ENCODE measurements around the gene ASB9.

DNA sequence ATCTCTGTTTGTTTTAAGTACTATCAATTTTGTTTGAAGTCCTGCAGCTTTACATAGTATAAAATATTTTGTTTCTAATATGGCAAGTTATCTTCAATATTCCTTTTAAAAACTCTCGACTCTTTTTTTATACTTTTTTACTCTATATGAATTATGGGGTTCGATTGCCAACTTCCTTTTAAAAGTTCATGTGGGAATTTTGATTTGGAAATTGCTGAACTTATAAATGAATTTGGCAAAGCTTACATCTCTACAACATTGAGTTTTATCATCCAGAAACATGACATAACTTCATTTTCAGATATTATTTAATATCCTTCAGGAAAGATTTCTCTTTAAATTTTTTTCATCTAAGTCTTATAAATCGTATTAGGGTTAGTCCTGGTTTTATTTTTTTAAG lies 60.8 kb downstream of the ASB9 start:
- TF ChIP-seq SIN3A (IDR thresholded peaks at IDR 0.05; ENCODE audit: borderline replicate concordance, insufficient read depth, low read length) (no peak), POLR2AphosphoS5 (IDR thresholded peaks at IDR 0.05; ENCODE audit: low read depth, low read length) (no peak), TAF1 (IDR thresholded peaks at IDR 0.05; ENCODE audit: borderline replicate concordance, insufficient read depth, low read length) (no peak)
- TF ChIP-seq, protein P1, sequence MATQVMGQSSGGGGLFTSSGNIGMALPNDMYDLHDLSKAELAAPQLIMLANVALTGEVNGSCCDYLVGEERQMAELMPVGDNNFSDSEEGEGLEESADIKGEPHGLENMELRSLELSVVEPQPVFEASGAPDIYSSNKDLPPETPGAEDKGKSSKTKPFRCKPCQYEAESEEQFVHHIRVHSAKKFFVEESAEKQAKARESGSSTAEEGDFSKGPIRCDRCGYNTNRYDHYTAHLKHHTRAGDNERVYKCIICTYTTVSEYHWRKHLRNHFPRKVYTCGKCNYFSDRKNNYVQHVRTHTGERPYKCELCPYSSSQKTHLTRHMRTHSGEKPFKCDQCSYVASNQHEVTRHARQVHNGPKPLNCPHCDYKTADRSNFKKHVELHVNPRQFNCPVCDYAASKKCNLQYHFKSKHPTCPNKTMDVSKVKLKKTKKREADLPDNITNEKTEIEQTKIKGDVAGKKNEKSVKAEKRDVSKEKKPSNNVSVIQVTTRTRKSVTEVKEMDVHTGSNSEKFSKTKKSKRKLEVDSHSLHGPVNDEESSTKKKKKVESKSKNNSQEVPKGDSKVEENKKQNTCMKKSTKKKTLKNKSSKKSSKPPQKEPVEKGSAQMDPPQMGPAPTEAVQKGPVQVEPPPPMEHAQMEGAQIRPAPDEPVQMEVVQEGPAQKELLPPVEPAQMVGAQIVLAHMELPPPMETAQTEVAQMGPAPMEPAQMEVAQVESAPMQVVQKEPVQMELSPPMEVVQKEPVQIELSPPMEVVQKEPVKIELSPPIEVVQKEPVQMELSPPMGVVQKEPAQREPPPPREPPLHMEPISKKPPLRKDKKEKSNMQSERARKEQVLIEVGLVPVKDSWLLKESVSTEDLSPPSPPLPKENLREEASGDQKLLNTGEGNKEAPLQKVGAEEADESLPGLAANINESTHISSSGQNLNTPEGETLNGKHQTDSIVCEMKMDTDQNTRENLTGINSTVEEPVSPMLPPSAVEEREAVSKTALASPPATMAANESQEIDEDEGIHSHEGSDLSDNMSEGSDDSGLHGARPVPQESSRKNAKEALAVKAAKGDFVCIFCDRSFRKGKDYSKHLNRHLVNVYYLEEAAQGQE (IDR thresholded peaks at IDR 0.05; ENCODE audit: insufficient read depth in 1 of 2, low read depth in 2 of 2, low read length in 2 of 2): no peak
